WERI-Rb-1 (cell line): ENCODE measurements around the gene MRPL34.

Source experiments
- DNase-seq: peaks from one replicate; pipeline ENCODE4 v3.0.0-alpha.2; 2020
- H3K27ac ChIP-seq: fragments of 250-450 bp; sonication (Bioruptor Pico); 2 replicates; pipeline ENCODE4 v1.5.1; 2020; ENCODE audit warnings: mild to moderate bottlenecking, moderate library complexity
- H3K27me3 ChIP-seq: fragments of 250-450 bp; sonication (Bioruptor Pico); 2 replicates; pipeline ENCODE4 v1.5.1; 2021; ENCODE audit warnings: mild to moderate bottlenecking, low read depth, moderate library complexity; ENCODE audit not compliant: insufficient read depth, severe bottlenecking
- H3K36me3 ChIP-seq: fragments of 250-450 bp; sonication (Bioruptor Pico); 2 replicates; pipeline ENCODE4 v1.5.1; 2020; ENCODE audit warnings: mild to moderate bottlenecking, moderate library complexity
- H3K4me3 ChIP-seq: 2 replicates; pipeline ENCODE4 v1.5.1; 2011; ENCODE audit warnings: low read depth, mild to moderate bottlenecking, control low read depth, low read length
- H3K9me3 ChIP-seq: fragments of 250-450 bp; sonication (Bioruptor Pico); 2 replicates; pipeline ENCODE4 v1.5.1; 2021; ENCODE audit warnings: mild to moderate bottlenecking, moderate library complexity; ENCODE audit not compliant: severe bottlenecking
- TF ChIP-seq, protein P1 (sequence below): IDR thresholded peaks from 2 replicates; pipeline ENCODE4 v1.5.1; 2011; ENCODE audit warnings: low read depth, mild to moderate bottlenecking, control low read depth, inconsistent platforms, low read length

MRPL34 gene

DNA sequence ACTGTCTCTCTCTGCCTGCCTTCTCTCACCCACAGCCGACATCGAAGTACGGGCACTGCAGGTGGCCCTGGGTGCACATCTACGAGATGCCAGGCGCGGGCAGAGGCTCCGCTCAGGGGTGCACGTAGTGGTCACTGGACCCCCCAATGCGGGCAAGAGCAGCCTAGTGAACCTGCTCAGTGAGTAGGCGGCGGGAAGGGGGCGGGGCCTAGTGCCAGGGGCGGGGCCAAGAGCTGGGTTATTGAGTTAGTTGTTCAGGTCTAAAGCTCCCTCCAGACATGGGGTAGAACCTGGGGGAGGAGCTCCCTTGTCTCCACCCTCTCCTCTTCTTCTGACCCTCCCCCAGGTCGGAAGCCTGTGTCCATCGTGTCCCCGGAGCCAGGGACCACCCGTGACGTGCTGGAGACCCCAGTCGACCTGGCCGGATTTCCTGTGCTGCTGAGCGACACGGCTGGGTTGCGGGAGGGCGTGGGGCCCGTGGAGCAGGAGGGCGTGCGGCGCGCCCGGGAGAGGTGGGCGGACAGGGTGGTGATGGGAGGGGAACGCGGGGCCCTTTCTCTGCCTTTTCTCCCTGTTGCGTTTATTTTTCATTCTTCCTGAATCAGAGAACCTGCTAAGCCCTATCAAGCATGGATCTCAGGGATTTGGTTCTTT lies 33.5 kb downstream of the MRPL34 start:
- TF ChIP-seq, protein P1, sequence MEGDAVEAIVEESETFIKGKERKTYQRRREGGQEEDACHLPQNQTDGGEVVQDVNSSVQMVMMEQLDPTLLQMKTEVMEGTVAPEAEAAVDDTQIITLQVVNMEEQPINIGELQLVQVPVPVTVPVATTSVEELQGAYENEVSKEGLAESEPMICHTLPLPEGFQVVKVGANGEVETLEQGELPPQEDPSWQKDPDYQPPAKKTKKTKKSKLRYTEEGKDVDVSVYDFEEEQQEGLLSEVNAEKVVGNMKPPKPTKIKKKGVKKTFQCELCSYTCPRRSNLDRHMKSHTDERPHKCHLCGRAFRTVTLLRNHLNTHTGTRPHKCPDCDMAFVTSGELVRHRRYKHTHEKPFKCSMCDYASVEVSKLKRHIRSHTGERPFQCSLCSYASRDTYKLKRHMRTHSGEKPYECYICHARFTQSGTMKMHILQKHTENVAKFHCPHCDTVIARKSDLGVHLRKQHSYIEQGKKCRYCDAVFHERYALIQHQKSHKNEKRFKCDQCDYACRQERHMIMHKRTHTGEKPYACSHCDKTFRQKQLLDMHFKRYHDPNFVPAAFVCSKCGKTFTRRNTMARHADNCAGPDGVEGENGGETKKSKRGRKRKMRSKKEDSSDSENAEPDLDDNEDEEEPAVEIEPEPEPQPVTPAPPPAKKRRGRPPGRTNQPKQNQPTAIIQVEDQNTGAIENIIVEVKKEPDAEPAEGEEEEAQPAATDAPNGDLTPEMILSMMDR: no peak
- peaks cover 26% of the 10 kb centered on the region for H3K36me3 ChIP-seq
- H3K27me3 ChIP-seq: no peaks in the 10 kb centered on the region
- peak; percentile 48 for DNase-seq
- H3K27ac ChIP-seq: no peak overlapping the region
- no peaks in the 10 kb centered on the region for H3K9me3 ChIP-seq
- no peak overlapping the region for H3K4me3 ChIP-seq

DNA sequence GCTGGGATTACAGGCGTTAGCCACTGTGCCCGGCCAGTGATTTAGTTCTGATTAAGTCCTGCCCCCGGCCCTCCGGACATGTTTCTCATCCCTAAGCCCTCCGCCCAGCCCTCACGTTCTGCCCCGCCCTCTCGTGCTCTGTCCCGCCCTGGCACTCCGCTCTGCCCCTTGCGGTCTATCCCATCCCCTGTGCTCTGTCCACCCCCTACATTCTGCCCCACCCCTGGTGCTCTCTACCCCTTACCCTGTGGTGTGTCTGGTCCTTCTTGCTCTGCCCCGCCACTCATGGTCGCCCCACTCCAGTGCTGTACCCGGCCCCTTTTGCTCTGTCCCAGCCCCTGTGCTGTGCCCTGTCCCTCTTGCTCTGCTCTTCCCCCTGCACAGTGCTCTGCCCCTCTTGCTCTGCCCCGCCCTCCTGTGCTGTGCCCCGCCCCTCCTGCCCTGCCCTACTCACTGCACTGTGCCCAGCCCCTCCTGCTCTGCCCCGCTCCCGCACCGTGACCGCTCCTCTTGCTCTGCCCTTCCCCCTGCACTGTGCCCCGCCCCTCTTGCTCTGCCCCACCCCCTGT lies 34.7 kb downstream of the MRPL34 start:
- Histone ChIP-seq H3K4me3 (no peak overlapping the region), H3K27ac (no peak overlapping the region), H3K27me3 (no peaks in the 10 kb centered on the region), H3K9me3 (no peaks in the 10 kb centered on the region), H3K36me3 (peaks cover 26% of the 10 kb centered on the region)
- TF ChIP-seq, protein P1: no peak
- DNase-seq: no peak

GRCh38 chr19:17340871-17341357 lies 35.2 kb downstream of the MRPL34 start:
- no peak overlapping the region for H3K27ac ChIP-seq
- no peaks in the 10 kb centered on the region for H3K9me3 ChIP-seq
- TF ChIP-seq, protein P1: no peak
- DNase-seq: no peak
- peaks cover 26% of the 10 kb centered on the region for H3K36me3 ChIP-seq
- no peak overlapping the region for H3K4me3 ChIP-seq
- no peaks in the 10 kb centered on the region for H3K27me3 ChIP-seq

DNA sequence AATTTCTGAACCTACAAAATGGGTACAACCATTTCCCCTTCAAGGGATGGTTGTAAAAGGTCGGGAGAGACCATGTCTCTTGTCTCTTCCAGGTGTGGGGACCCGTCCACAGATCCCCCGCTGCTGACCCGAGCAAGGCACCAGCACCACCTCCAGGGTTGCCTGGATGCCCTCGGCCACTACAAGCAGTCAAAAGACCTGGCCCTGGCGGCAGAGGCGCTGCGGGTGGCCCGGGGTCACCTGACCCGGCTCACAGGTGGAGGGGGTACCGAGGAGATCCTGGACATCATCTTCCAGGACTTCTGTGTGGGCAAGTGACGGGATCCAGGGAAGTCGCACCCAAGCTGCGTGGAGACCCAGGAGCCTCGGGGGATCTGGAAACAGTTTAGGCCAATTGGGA lies 35.7 kb downstream of the MRPL34 start:
- Histone ChIP-seq H3K4me3 (no peak overlapping the region), H3K36me3 (peaks cover 26% of the 10 kb centered on the region), H3K9me3 (no peaks in the 10 kb centered on the region), H3K27me3 (no peaks in the 10 kb centered on the region), H3K27ac (no peak overlapping the region)
- no peak for DNase-seq
- TF ChIP-seq, protein P1: no peak

GRCh38 chr19:17341845-17342244 lies 36.2 kb downstream of the MRPL34 start:
- DNase-seq: no peak
- Histone ChIP-seq H3K27me3 (no peaks in the 10 kb centered on the region), H3K36me3 (peaks cover 26% of the 10 kb centered on the region), H3K9me3 (no peaks in the 10 kb centered on the region), H3K4me3 (no peak overlapping the region), H3K27ac (no peak overlapping the region)
- TF ChIP-seq, protein P1: no peak
